Activated naive CD4-positive, alpha-beta T cell treated with anti-CD3 and anti-CD28 coated beads for 36 hours (primary cell): ENCODE data around the gene CYP19A1. TPM values are rescaled to one million over a fixed set of nuclear protein-coding genes. Genes with fewer than 3 reads are reported as not detected.

Source experiments
- CTCF ChIA-PET: fragments of 350-600 bp; sonication (Branson Sonifier 250); formaldehyde crosslinking; loops from one replicate; lab custom pipeline; 2021; ENCODE audit warnings: antibody characterized with exemption; lab: Charles Lee
- DNase-seq: peaks from one replicate; pipeline ENCODE4 v3.0.0-alpha.2; 2020
- H3K27ac Mint-ChIP-seq: one replicate; pipeline ENCODE4 v1.8.0; 2021; ENCODE audit warnings: mild to moderate bottlenecking, mixed read lengths
- H3K27me3 Mint-ChIP-seq: one replicate; pipeline ENCODE4 v1.8.0; 2021; ENCODE audit warnings: low read depth, mixed read lengths
- H3K36me3 Mint-ChIP-seq: one replicate; pipeline ENCODE4 v1.8.0; 2021; ENCODE audit warnings: low read depth, mixed read lengths
- H3K4me1 Mint-ChIP-seq: one replicate; pipeline ENCODE4 v1.8.0; 2021; ENCODE audit warnings: low read depth, mixed read lengths
- H3K4me3 Mint-ChIP-seq: one replicate; pipeline ENCODE4 v1.8.0; 2021; ENCODE audit warnings: mild to moderate bottlenecking, moderate library complexity, mixed read lengths
- H3K9me3 Mint-ChIP-seq: one replicate; pipeline ENCODE4 v1.8.0; 2021; ENCODE audit warnings: mixed read lengths
- intact Hi-C: fragments of 100-400 bp; cut with micrococcal nuclease; formaldehyde crosslinking; loops from one replicate; pipeline ENCODE4 v1.15.1; 2023
- total RNA-seq, 2 experiments: library from RNA; stranded (reverse); gene quantifications; one replicate each; pipeline ENCODE4 v1.2.3, GENCODE V29; 2021

Gene CYP19A1
- total RNA-seq, 2 experiments from 2014 or later, result not detected

DNA sequence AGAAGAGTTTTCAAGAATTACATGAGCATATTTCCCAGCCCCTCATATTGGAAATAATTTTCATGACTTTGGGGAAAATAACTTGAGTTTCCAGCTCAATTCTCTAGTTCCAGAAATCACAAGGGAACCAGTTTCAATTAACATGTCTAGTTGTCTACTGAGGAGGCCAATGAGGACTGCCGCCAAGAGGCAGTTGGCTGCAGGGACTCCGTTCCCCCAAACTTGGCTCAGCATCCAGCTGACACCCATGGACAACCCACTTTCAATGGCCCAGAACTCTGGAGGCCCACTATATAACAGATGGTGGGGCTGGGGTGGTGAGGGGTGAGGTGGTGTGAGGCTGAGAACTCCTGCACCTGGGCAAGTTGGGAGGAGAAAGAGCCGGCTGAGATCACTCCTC, 157.2 kb downstream of the CYP19A1 start:
- Mint-ChIP-seq H3K4me3 (no peak overlapping the region), H3K4me1 (no peaks in the 10 kb centered on the region), H3K9me3 (no peaks in the 10 kb centered on the region), H3K27ac (no peak overlapping the region), H3K36me3 (no peaks in the 10 kb centered on the region), H3K27me3 (no peaks in the 10 kb centered on the region)
- intact Hi-C loops, result no loop called here
- CTCF ChIA-PET, result interaction anchor here (1.1 kb wide), 1 partner anchor 12 kb away, joined by 3 read pairs; no protein-coding TSS in a partner anchor
- no peak for DNase-seq

DNA sequence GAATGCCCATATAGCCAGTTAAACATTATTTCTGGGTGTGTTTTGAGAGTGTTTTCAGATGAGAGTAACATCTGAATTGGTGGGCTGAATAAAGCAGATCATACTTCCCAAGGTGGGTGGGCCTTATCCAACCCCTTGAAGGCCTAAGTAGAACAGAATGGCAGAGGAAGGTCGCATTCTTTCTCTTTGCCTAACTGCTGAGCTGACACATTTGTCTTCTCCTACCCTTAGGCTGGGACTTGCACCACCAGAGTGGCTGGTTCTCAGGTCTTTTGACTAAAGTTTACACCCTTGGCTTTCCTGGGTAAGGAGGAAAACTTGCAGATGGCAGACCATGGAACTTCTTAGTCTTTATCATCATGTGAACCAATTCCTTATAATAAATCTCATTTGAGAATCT, 157.9 kb downstream of the CYP19A1 start:
- DNase-seq, result no peak
- Mint-ChIP-seq H3K36me3 (no peaks in the 10 kb centered on the region), H3K4me1 (no peaks in the 10 kb centered on the region), H3K9me3 (no peaks in the 10 kb centered on the region), H3K27me3 (no peaks in the 10 kb centered on the region), H3K27ac (no peak overlapping the region), H3K4me3 (no peak overlapping the region)
- intact Hi-C loops, result no loop called here
- CTCF ChIA-PET, result interaction anchor here (1.1 kb wide), 1 partner anchor 12 kb away, joined by 3 read pairs; no protein-coding TSS in a partner anchor

DNA sequence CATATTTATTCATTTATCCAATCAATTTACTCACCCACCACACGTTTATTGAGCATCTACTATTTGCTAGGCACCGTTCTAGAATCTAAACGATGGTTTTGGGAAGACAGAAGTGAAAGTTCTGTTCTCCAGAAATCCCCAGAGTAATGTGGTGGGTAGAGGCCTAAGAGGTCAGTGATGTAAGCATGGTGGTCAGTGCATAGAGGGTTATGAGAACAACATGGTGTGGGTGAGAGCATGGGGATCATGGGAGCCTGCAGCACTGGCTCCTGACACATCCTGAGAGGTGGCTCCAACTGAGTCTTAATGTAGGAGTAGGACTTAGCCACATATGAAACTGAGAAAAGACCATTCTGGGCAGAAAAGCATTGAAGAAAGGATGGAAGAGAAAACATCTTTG, 158.4 kb downstream of the CYP19A1 start:
- Mint-ChIP-seq H3K9me3 (no peaks in the 10 kb centered on the region), H3K4me3 (no peak overlapping the region), H3K36me3 (no peaks in the 10 kb centered on the region), H3K4me1 (no peaks in the 10 kb centered on the region), H3K27ac (no peak overlapping the region), H3K27me3 (no peaks in the 10 kb centered on the region)
- CTCF ChIA-PET, result no interaction called here
- no peak for DNase-seq
- intact Hi-C loops, result no loop called here

DNA sequence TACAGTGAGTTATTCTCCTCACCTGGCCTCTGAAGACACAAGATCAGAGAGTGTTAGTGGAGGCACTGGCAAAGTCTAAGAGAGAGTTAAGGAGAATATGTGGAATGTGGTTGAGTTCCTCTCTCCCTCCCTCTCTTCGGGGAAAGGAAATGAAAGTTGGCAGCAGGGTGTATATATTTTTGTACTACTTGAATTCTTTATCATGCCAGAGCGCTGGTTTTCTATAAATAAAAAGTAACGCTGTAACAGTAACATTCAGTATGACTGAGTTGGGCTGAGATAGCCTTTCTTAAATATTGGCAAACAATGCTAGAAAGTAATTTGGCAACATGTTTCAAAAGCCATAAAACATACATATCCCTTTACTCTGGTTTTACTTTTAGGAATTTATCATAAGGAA, 166.2 kb downstream of the CYP19A1 start:
- DNase-seq, result no peak
- Mint-ChIP-seq H3K27ac (no peak overlapping the region), H3K27me3 (peaks cover 18% of the 10 kb centered on the region), H3K36me3 (no peaks in the 10 kb centered on the region), H3K4me3 (no peak overlapping the region), H3K9me3 (no peaks in the 10 kb centered on the region), H3K4me1 (no peaks in the 10 kb centered on the region)
- intact Hi-C loops, result no loop called here
- CTCF ChIA-PET, result interaction anchor here (1.6 to 3.4 kb wide), 2 partner anchors 9 to 20 kb away, joined by 13 to 16 read pairs; no protein-coding TSS in a partner anchor

GRCh38 chr15:51171634-51171932, 166.8 kb downstream of the CYP19A1 start:
- Mint-ChIP-seq H3K27me3 (peaks cover 18% of the 10 kb centered on the region), H3K9me3 (no peaks in the 10 kb centered on the region), H3K4me1 (no peaks in the 10 kb centered on the region), H3K27ac (no peak overlapping the region), H3K36me3 (no peaks in the 10 kb centered on the region), H3K4me3 (no peak overlapping the region)
- CTCF ChIA-PET, result interaction anchor here (1.0 to 3.4 kb wide), 3 partner anchors 9 to 67 kb away, joined by 3 to 16 read pairs (median 13); no protein-coding TSS in a partner anchor
- intact Hi-C loops, result no loop called here
- no peak for DNase-seq

DNA sequence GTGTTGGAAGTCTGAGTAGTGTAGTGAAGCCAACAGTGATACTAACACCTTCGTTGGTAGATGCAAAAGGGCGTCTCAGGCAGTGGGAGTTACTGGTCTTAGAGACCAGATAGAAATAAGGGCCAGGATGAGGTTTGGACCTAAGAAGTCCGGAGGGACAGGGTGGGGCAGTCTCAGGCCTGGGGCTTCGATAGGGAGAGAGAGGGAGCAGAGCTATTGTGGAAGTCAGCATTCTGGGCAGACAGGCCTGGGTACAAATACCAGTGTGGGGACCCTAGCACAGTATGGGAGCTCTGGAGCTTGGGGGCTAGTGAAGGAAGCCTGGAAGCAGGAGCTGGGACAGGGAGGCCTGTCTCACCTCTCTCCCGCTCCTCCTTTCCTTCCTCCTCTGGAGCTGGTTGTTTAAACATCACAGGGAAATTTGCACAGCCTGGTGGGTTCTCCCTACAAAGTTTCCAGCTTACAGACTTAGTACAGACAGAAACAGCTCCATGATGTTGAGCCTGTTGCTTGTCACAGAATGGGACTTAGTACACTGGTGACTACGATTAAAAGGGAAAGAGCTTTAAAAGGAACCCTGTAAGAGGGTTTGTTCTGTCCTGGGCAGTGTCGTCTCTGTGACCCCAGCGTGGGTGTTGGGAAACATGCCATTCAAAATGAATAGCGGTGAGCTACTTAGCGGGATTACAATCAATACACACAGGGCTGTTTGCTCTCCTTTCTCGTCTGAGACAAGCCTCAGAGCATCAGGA, 167.3 kb downstream of the CYP19A1 start:
- Mint-ChIP-seq H3K9me3 (no peaks in the 10 kb centered on the region), H3K4me3 (no peak overlapping the region), H3K27ac (no peak overlapping the region), H3K36me3 (no peaks in the 10 kb centered on the region), H3K27me3 (peaks cover 18% of the 10 kb centered on the region), H3K4me1 (no peaks in the 10 kb centered on the region)
- DNase-seq, result no peak
- intact Hi-C loops, result no loop called here
- CTCF ChIA-PET, result interaction anchor here (1.0 to 3.4 kb wide), 3 partner anchors 8 to 67 kb away, joined by 3 to 16 read pairs (median 13); no protein-coding TSS in a partner anchor

GRCh38 chr15:51168700-51169099, 169.7 kb downstream of the CYP19A1 start:
- no peak for DNase-seq
- Mint-ChIP-seq H3K27me3 (peaks cover 20% of the 10 kb centered on the region), H3K36me3 (no peaks in the 10 kb centered on the region), H3K4me3 (no peak overlapping the region), H3K9me3 (no peaks in the 10 kb centered on the region), H3K4me1 (no peaks in the 10 kb centered on the region), H3K27ac (no peak overlapping the region)
- CTCF ChIA-PET, result no interaction called here
- intact Hi-C loops, result no loop called here

GRCh38 chr15:51163843-51164242, 174.6 kb downstream of the CYP19A1 start:
- no peak overlapping the region for H3K4me3 Mint-ChIP-seq
- no peaks in the 10 kb centered on the region for H3K9me3 Mint-ChIP-seq
- peaks cover 5% of the 10 kb centered on the region for H3K4me1 Mint-ChIP-seq
- peaks cover 11% of the 10 kb centered on the region for H3K27me3 Mint-ChIP-seq
- H3K36me3 Mint-ChIP-seq, result no peaks in the 10 kb centered on the region
- no peak for DNase-seq
- H3K27ac Mint-ChIP-seq, result no peak overlapping the region
- intact Hi-C loops, result loop anchor here (1.0 to 2.0 kb wide), 5 partner anchors 28 to 613 kb away; no protein-coding TSS in a partner anchor
- CTCF ChIA-PET, result interaction anchor here (0.6 to 3.9 kb wide), 29 partner anchors 7 to 694 kb away, joined by 3 to 46 read pairs (median 6); no protein-coding TSS in a partner anchor

GRCh38 chr15:51162865-51163762, 175.3 kb downstream of the CYP19A1 start:
- H3K4me3 Mint-ChIP-seq, result no peak overlapping the region

GRCh38 chr15:51161491-51162220, 176.7 kb downstream of the CYP19A1 start:
- Mint-ChIP-seq H3K4me3 (no peak overlapping the region), H3K9me3 (no peaks in the 10 kb centered on the region), H3K27ac (no peak overlapping the region), H3K4me1 (peaks cover 5% of the 10 kb centered on the region), H3K36me3 (no peaks in the 10 kb centered on the region), H3K27me3 (peaks cover 4% of the 10 kb centered on the region)
- DNase-seq, result no peak
- CTCF ChIA-PET, result interaction anchor here (0.6 to 3.9 kb wide), 11 partner anchors 9 to 363 kb away, joined by 3 to 46 read pairs (median 9); no protein-coding TSS in a partner anchor
- intact Hi-C loops, result loop anchor here (2.0 kb wide), 1 partner anchor 615 kb away; no protein-coding TSS in a partner anchor

More at GRCh38 chr15:51162865-51163762, 175.3 kb downstream of the CYP19A1 start:
- CTCF ChIA-PET, result interaction anchor here (0.6 to 3.9 kb wide), 51 partner anchors 8 to 694 kb away, joined by 3 to 46 read pairs (median 4); no protein-coding TSS in a partner anchor
- Mint-ChIP-seq H3K27me3 (peaks cover 4% of the 10 kb centered on the region), H3K36me3 (no peaks in the 10 kb centered on the region), H3K9me3 (no peaks in the 10 kb centered on the region), H3K27ac (no peak overlapping the region), H3K4me1 (peaks cover 5% of the 10 kb centered on the region)
- intact Hi-C loops, result loop anchor here (1.0 to 2.0 kb wide), 5 partner anchors 29 to 614 kb away; no protein-coding TSS in a partner anchor
- DNase-seq, result peak; percentile 76

DNA sequence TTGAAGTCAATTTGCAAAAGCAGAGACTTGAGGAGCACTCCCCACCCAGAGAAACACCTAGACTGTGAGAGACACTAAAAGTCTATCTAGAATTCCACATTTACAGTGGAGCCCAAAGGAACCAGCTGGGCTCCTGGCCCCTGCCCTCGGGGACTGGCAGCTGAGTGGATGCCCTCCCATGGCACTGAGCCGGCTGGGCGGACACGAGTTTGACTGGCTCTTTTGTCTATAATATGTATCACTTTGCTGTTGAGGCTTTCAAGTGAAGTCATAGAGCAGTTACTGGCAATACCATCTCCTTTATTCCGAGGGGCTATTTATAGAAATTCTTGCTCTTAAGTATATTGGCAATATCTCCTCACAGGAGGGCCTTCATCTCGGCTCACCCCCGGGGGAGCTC, 177.9 kb downstream of the CYP19A1 start:
- H3K27me3 Mint-ChIP-seq, result peaks cover 6% of the 10 kb centered on the region
- no peak overlapping the region for H3K27ac Mint-ChIP-seq
- H3K9me3 Mint-ChIP-seq, result no peaks in the 10 kb centered on the region
- peaks cover 5% of the 10 kb centered on the region for H3K4me1 Mint-ChIP-seq
- H3K4me3 Mint-ChIP-seq, result no peak overlapping the region
- intact Hi-C loops, result no loop called here
- CTCF ChIA-PET, result no interaction called here
- DNase-seq, result no peak
- no peaks in the 10 kb centered on the region for H3K36me3 Mint-ChIP-seq
